K562 (cell line): ENCODE results near the gene UBL5. TPM values are rescaled to one million over a fixed set of nuclear protein-coding genes. Genes with fewer than 3 reads are reported as not detected.

Experiments used
- ATAC-seq: fragments of 200-7000 bp; cut with Tn5 transposase; 3 replicates; pipeline ENCODE4 v1.9.1; 2020; ENCODE audit warnings: moderate library complexity
- BruUV-seq: library from RNA; stranded (reverse); fragments of 400-500 nt; replicated peaks from 2 replicates; lab custom pipeline; 2021; lab: Mats Ljungman, UMichigan
- CTCF ChIA-PET: fragments of 300-600 bp; formaldehyde crosslinking; extraction: SDS; loops from one replicate; lab custom pipeline; 2021; ENCODE audit warnings: low intra/inter-chr PET ratio; lab: Yijun Ruan, JAX
- POLR2A ChIA-PET: fragments of 300-600, 350-650 bp; sonication (Branson Sonifier 250); formaldehyde crosslinking; extraction: SDS; loops from one replicate; lab custom pipeline; 2021; ENCODE audit warnings: antibody characterized with exemption, inconsistent platforms; lab: Yijun Ruan, JAX
- DNase-seq, 4 experiments: peaks; one replicate each; pipeline versions ENCODE4 v3.0.0 to v3.0.0-alpha.2; 2011 to 2018; ENCODE audit warnings: low spot score in 3 of 4, mixed read lengths in 3 of 4; ENCODE audit errors: extremely low read depth in 1 of 4
- FAIRE-seq: peaks from 2 replicates; lab custom pipeline; 2011; peaks lifted over from hg19 to GRCh38; lab: Jason Lieb, UNC
- H2AFZ ChIP-seq: 2 replicates; pipeline ENCODE4 v1.6.0; 2011; ENCODE audit warnings: low read depth, low read length, control low read depth, inconsistent platforms
- H3K27ac ChIP-seq: fragments of 200-600 bp; 3 replicates; pipeline ENCODE4 v1.8.0; 2011; ENCODE audit warnings: low read depth, mild to moderate bottlenecking, control low read depth, inconsistent platforms, low read length, moderate library complexity, mixed read lengths; ENCODE audit errors: extremely low read depth
- H3K27me3 ChIP-seq, 2 experiments: fragments of 300-600 bp in 1 of 2; 2 replicates in 1 of 2; 3 replicates in 1 of 2; pipeline versions ENCODE4 v1.6.0 to v1.8.0; 2011; ENCODE audit warnings: inconsistent platforms in 2 of 2, low read length in 2 of 2, mild to moderate bottlenecking in 1 of 2, mixed read lengths in 1 of 2, moderate library complexity in 1 of 2; ENCODE audit not compliant: control insufficient read depth in 2 of 2, insufficient read depth in 2 of 2
- H3K36me3 ChIP-seq: fragments of 300-600 bp; 3 replicates; pipeline ENCODE4 v1.8.0; 2011; ENCODE audit warnings: mild to moderate bottlenecking, low read length, inconsistent platforms; ENCODE audit not compliant: control insufficient read depth, insufficient read depth
- H3K4me1 ChIP-seq, 2 experiments: fragments of 200-600 bp in 1 of 2; replicated peaks in 1 of 2; 2 replicates in 1 of 2; 3 replicates in 1 of 2; pipeline versions ENCODE4 v1.5.1 to v1.8.0; 2011; ENCODE audit warnings: inconsistent platforms in 2 of 2, low read length in 2 of 2, mild to moderate bottlenecking in 1 of 2, mixed read lengths in 1 of 2, moderate library complexity in 1 of 2; ENCODE audit not compliant: control insufficient read depth in 2 of 2, insufficient read depth in 2 of 2
- H3K4me2 ChIP-seq: 2 replicates; pipeline ENCODE4 v1.6.1; 2011; ENCODE audit warnings: low read length, control low read depth, inconsistent platforms, mixed read lengths; ENCODE audit not compliant: insufficient read depth
- H3K4me3 ChIP-seq: fragments of 200-600 bp; sonication (generic), shearing (Covaris generic); 2 replicates; pipeline ENCODE4 v1.5.1; 2016; ENCODE audit warnings: control low read depth, inconsistent platforms
- H3K79me2 ChIP-seq: fragments of 200-600 bp; 3 replicates; pipeline ENCODE4 v1.8.0; 2011; ENCODE audit warnings: low read length, inconsistent platforms; ENCODE audit not compliant: control insufficient read depth, insufficient read depth
- H3K9ac ChIP-seq, 2 experiments: 2 replicates each; pipeline versions ENCODE4 v1.6.0 to v1.6.1; 2011; ENCODE audit warnings: low read depth in 2 of 2, low read length in 2 of 2, control low read depth in 1 of 2, inconsistent platforms in 1 of 2, mild to moderate bottlenecking in 1 of 2, mixed read lengths in 1 of 2; ENCODE audit not compliant: insufficient read depth in 1 of 2
- H3K9me1 ChIP-seq: one replicate; pipeline ENCODE4 v1.6.0; 2011; ENCODE audit warnings: inconsistent platforms, mild to moderate bottlenecking, low read length, moderate library complexity; ENCODE audit not compliant: control insufficient read depth, insufficient read depth
- H3K9me3 ChIP-seq: replicated peaks from 2 replicates; pipeline ENCODE4 v1.5.1; 2011; ENCODE audit warnings: low read depth, low read length, inconsistent platforms; ENCODE audit not compliant: control insufficient read depth, insufficient read depth
- H4K20me1 ChIP-seq: replicated peaks from 2 replicates; pipeline ENCODE4 v1.6.1; 2011; ENCODE audit warnings: low read length, inconsistent platforms, mixed read lengths; ENCODE audit not compliant: control insufficient read depth, insufficient read depth
- EHMT2 ChIP-seq: fragments of 450-650 bp; IDR thresholded peaks from 2 replicates; pipeline ENCODE4 v1.6.1; 2018; ENCODE audit warnings: antibody characterized with exemption
- HNRNPLL ChIP-seq: fragments of 200-400 bp; formaldehyde crosslinking; IDR thresholded peaks from 2 replicates; pipeline ENCODE4 v1.6.1; 2017; ENCODE audit warnings: low read length, low read depth, mild to moderate bottlenecking; ENCODE audit not compliant: poor library complexity, severe bottlenecking
- L3MBTL2 ChIP-seq: fragments of 450-650 bp; IDR thresholded peaks from 2 replicates; pipeline ENCODE4 v1.6.1; 2016; ENCODE audit warnings: mild to moderate bottlenecking, moderate library complexity
- MTA2 ChIP-seq: fragments of 450-650 bp; IDR thresholded peaks from 2 replicates; pipeline ENCODE4 v1.6.1; 2016; ENCODE audit warnings: low read depth
- SNRNP70 ChIP-seq: fragments of 200-400 bp; formaldehyde crosslinking; optimal IDR thresholded peaks from 2 replicates; pipeline ENCODE3; 2017; ENCODE audit warnings: low read depth, low read length
- ZNF324 ChIP-seq: fragments of 250-450 bp; sonication (Bioruptor Pico); IDR thresholded peaks from 2 replicates; pipeline ENCODE4 v1.4.0; 2020; ENCODE audit warnings: mild to moderate bottlenecking
- WGBS: fragments of 100-300 bp; shearing (Covaris generic); methylation state at CpG from one replicate; pipeline ENCODE4 v1.1.6; 2016; ENCODE audit warnings: low coverage, mixed read lengths; ENCODE audit not compliant: insufficient coverage; ENCODE audit errors: missing lambda C conversion rate; 5-methylcytosine and 5-hydroxymethylcytosine counted together
- in situ Hi-C: fragments of 300-500 bp; cut with MboI; formaldehyde crosslinking; loops from 4 replicates; pipeline ENCODE4 v1.15.0; 2018; ENCODE audit warnings: inconsistent platforms, mixed read lengths
- intact Hi-C: fragments of 100-400 bp; cut with micrococcal nuclease; formaldehyde crosslinking; loops from 2 replicates; pipeline ENCODE4 v1.14.2; 2022
- polyA plus RNA-seq, 8 experiments: library from polyadenylated mRNA; depleted of rRNA in 4 of 8; stranded (reverse) in 5 of 8; unstranded in 3 of 8; fragments of >200 nt; fragmentation: Nextera tagmentation in 2 of 8; fragmentation: Illumina TruSeq in 1 of 8; extraction: Ambion mirVana in 2 of 8; extraction: Trizol in 1 of 8; gene quantifications; 2 replicates each; pipeline versions ENCODE4 v1.2.1 to v1.2.3, GENCODE V29; 2011 to 2014; ENCODE audit warnings: inconsistent platforms in 1 of 8, missing spikeins in 1 of 8
- total RNA-seq, 7 experiments: library from RNA; depleted of rRNA in 6 of 7; stranded (reverse); fragments of >200 nt in 6 of 7; fragmentation: Illumina TruSeq in 2 of 7; extraction: Trizol in 2 of 7; gene quantifications; 2 replicates each; pipeline versions ENCODE4 v1.2.1 to v1.2.3, GENCODE V29; 2011 to 2021; ENCODE audit warnings: low replicate concordance in 1 of 7
- TF ChIP-seq, protein P1 (sequence below): IDR thresholded peaks from 2 replicates; pipeline ENCODE4 v1.6.1; 2011; ENCODE audit not compliant: insufficient read length; ENCODE audit errors: extremely low read depth
- TF ChIP-seq, protein P2 (sequence below): fragments of 150-350 bp; IDR thresholded peaks from 2 replicates; pipeline ENCODE4 v1.6.1; 2014; ENCODE audit warnings: low read depth, mild to moderate bottlenecking, low read length, borderline replicate concordance
- TF ChIP-seq, protein P3 (sequence below): fragments of 250-450 bp; sonication (Bioruptor Pico); IDR thresholded peaks from 2 replicates; pipeline ENCODE4 v1.5.0; 2021; ENCODE audit warnings: mild to moderate bottlenecking, borderline replicate concordance
- TF ChIP-seq, protein P4 (sequence below): sonication (generic); formaldehyde crosslinking; IDR thresholded peaks from 2 replicates; pipeline ENCODE4 v1.8.0; 2022; ENCODE audit warnings: mild to moderate bottlenecking, missing genetic modification reagents

The UBL5 gene
- total and polyA plus RNA-seq, 9 of the 15 experiments (the other 6 are each of a cell fraction or from before 2014, with no cell fraction given) = 410 to 1,266 (median 613) TPM

DNA sequence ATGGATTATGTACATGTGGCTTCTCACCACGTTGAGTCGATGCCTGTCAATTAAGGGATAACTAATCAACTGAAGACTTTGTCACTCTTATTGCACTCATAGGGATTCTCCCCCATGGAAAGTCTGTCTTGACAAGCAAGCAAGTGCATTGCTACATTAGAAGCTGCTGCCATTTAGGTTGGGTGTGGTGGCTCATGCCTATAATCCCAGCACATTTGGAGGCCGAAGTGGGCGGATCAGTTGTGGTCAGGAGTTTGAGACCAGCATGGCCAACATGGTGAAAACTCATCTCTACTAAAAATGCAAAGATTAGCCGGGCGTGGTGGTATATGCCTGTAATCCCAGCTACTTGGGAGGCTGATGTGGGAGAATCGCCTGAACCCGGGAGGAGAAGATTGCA is 40.9 kb upstream of the UBL5 start:
- CTCF ChIA-PET = interaction anchor here (0.7 kb wide), 1 partner anchor 151 kb away, joined by 4 read pairs; no protein-coding TSS in a partner anchor
- in situ Hi-C loops = no loop called here
- H3K79me2 ChIP-seq = peaks cover 5% of the 10 kb centered on the region; the same call in 2 of the 3 replicates
- peak overlapping the region; percentile 70 for H3K4me2 ChIP-seq
- WGBS = 39% methylated on average over 8 of the region's 8 CpGs
- peak; percentile 54 for FAIRE-seq
- H3K36me3 ChIP-seq = no peaks in the 10 kb centered on the region
- peaks cover 45 to 54% of the 10 kb centered on the region in 2 experiments for H3K4me1 ChIP-seq
- intact Hi-C loops = no loop called here
- DNase-seq = peak in 1 of 4 experiments; percentile 72
- H3K9me3 ChIP-seq = no peaks in the 10 kb centered on the region
- no peaks in the 10 kb centered on the region for H4K20me1 ChIP-seq
- no TSS peak for BruUV-seq
- H2AFZ ChIP-seq = peak overlapping the region; percentile 68
- no peaks in the 10 kb centered on the region for H3K9me1 ChIP-seq
- POLR2A ChIA-PET = no interaction called here
- H3K4me3 ChIP-seq = no peak overlapping the region
- H3K27ac ChIP-seq = peak overlapping the region; percentile 96
- peak overlapping the region; percentile 71 to 83; a peak in 3 of 4 replicates for H3K9ac ChIP-seq
- no peak for ATAC-seq
- no peaks in the 10 kb centered on the region for H3K27me3 ChIP-seq
- TF ChIP-seq L3MBTL2 = 0 out of 2 replicates have a peak, but pooled peaks have one; percentile 14
- no peak for TF ChIP-seq SNRNP70
- TF ChIP-seq, protein P1, sequence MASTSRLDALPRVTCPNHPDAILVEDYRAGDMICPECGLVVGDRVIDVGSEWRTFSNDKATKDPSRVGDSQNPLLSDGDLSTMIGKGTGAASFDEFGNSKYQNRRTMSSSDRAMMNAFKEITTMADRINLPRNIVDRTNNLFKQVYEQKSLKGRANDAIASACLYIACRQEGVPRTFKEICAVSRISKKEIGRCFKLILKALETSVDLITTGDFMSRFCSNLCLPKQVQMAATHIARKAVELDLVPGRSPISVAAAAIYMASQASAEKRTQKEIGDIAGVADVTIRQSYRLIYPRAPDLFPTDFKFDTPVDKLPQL = no peak
- TF ChIP-seq, protein P2, sequence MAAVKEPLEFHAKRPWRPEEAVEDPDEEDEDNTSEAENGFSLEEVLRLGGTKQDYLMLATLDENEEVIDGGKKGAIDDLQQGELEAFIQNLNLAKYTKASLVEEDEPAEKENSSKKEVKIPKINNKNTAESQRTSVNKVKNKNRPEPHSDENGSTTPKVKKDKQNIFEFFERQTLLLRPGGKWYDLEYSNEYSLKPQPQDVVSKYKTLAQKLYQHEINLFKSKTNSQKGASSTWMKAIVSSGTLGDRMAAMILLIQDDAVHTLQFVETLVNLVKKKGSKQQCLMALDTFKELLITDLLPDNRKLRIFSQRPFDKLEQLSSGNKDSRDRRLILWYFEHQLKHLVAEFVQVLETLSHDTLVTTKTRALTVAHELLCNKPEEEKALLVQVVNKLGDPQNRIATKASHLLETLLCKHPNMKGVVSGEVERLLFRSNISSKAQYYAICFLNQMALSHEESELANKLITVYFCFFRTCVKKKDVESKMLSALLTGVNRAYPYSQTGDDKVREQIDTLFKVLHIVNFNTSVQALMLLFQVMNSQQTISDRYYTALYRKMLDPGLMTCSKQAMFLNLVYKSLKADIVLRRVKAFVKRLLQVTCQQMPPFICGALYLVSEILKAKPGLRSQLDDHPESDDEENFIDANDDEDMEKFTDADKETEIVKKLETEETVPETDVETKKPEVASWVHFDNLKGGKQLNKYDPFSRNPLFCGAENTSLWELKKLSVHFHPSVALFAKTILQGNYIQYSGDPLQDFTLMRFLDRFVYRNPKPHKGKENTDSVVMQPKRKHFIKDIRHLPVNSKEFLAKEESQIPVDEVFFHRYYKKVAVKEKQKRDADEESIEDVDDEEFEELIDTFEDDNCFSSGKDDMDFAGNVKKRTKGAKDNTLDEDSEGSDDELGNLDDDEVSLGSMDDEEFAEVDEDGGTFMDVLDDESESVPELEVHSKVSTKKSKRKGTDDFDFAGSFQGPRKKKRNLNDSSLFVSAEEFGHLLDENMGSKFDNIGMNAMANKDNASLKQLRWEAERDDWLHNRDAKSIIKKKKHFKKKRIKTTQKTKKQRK = no peak
- TF ChIP-seq ZNF324 = no peak
- TF ChIP-seq, protein P3, sequence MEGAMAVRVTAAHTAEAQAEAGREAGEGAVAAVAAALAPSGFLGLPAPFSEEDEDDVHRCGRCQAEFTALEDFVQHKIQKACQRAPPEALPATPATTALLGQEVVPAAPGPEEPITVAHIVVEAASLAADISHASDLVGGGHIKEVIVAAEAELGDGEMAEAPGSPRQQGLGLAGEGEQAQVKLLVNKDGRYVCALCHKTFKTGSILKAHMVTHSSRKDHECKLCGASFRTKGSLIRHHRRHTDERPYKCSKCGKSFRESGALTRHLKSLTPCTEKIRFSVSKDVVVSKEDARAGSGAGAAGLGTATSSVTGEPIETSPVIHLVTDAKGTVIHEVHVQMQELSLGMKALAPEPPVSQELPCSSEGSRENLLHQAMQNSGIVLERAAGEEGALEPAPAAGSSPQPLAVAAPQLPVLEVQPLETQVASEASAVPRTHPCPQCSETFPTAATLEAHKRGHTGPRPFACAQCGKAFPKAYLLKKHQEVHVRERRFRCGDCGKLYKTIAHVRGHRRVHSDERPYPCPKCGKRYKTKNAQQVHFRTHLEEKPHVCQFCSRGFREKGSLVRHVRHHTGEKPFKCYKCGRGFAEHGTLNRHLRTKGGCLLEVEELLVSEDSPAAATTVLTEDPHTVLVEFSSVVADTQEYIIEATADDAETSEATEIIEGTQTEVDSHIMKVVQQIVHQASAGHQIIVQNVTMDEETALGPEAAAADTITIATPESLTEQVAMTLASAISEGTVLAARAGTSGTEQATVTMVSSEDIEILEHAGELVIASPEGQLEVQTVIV = no peak
- no peak for TF ChIP-seq HNRNPLL
- TF ChIP-seq EHMT2 = peak; percentile 29; the same call in 1 of the 2 replicates
- no peak for TF ChIP-seq MTA2
- TF ChIP-seq, protein P4, sequence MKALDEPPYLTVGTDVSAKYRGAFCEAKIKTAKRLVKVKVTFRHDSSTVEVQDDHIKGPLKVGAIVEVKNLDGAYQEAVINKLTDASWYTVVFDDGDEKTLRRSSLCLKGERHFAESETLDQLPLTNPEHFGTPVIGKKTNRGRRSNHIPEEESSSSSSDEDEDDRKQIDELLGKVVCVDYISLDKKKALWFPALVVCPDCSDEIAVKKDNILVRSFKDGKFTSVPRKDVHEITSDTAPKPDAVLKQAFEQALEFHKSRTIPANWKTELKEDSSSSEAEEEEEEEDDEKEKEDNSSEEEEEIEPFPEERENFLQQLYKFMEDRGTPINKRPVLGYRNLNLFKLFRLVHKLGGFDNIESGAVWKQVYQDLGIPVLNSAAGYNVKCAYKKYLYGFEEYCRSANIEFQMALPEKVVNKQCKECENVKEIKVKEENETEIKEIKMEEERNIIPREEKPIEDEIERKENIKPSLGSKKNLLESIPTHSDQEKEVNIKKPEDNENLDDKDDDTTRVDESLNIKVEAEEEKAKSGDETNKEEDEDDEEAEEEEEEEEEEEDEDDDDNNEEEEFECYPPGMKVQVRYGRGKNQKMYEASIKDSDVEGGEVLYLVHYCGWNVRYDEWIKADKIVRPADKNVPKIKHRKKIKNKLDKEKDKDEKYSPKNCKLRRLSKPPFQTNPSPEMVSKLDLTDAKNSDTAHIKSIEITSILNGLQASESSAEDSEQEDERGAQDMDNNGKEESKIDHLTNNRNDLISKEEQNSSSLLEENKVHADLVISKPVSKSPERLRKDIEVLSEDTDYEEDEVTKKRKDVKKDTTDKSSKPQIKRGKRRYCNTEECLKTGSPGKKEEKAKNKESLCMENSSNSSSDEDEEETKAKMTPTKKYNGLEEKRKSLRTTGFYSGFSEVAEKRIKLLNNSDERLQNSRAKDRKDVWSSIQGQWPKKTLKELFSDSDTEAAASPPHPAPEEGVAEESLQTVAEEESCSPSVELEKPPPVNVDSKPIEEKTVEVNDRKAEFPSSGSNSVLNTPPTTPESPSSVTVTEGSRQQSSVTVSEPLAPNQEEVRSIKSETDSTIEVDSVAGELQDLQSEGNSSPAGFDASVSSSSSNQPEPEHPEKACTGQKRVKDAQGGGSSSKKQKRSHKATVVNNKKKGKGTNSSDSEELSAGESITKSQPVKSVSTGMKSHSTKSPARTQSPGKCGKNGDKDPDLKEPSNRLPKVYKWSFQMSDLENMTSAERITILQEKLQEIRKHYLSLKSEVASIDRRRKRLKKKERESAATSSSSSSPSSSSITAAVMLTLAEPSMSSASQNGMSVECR (CRISPR knock-in tag) = no peak
